Transverse colon (tissue), 4 donors: ENCODE data around the gene C1orf198.
"Not testable (repeated sequence)": the region's sequence is repeated elsewhere in the genome, so short reads cannot be mapped to it uniquely, and the experiment has no call there.

Experiments
- CTCF ChIP-seq, 5 experiments: fragments of 200-600 bp in 3 of 5; fragments of 450-650 bp in 2 of 5; sonication (generic) in 3 of 5; IDR thresholded peaks; 1 replicate in 2 of 5; 2 replicates in 3 of 5; pipeline ENCODE4 v1.5.1; 2016 to 2017; ENCODE audit warnings: antibody characterized with exemption in 5 of 5, inconsistent platforms in 3 of 5, mild to moderate bottlenecking in 2 of 5, moderate library complexity in 1 of 5
- POLR2AphosphoS5 ChIP-seq, 3 donors: sonication (generic); formaldehyde crosslinking; IDR thresholded peaks; one replicate each; pipeline ENCODE4 v1.6.1; 2016; ENCODE audit warnings: antibody characterized with exemption in 3 of 3

GRCh38 chr1:230845184-230845583 lies 23.1 kb downstream of the C1orf198 start:
- not testable (repeated sequence) for TF ChIP-seq CTCF, POLR2AphosphoS5 (IDR thresholded peaks at IDR 0.05)
